Keratinocyte (primary cell): ENCODE data around the gene NHP2.

ENCODE experiments used
- CTCF ChIP-seq, 3 experiments: IDR thresholded peaks in 1 of 3; conservative IDR thresholded peaks in 1 of 3; optimal IDR thresholded peaks in 1 of 3; 2 replicates in 2 of 3; 3 replicates in 1 of 3; pipeline versions ENCODE3 to v1.5.1; 2011; ENCODE audit warnings: low read length in 3 of 3, mild to moderate bottlenecking in 3 of 3, moderate library complexity in 2 of 3, control low read depth in 1 of 3, inconsistent platforms in 1 of 3; ENCODE audit not compliant: insufficient read depth in 2 of 3; ENCODE audit errors: extremely low read depth in 1 of 3
- EZH2 ChIP-seq: IDR thresholded peaks from one replicate; pipeline ENCODE4 v1.6.1; 2012; ENCODE audit warnings: inconsistent platforms, mild to moderate bottlenecking, low read length, moderate library complexity

GRCh38 chr5:178187014-178187413, 33.3 kb upstream of the NHP2 start, which contains the start of gene GMCL2:
- TF ChIP-seq CTCF (optimal IDR thresholded peaks at IDR 0.05 in 1 of 3, IDR thresholded peaks at IDR 0.05 in 1 of 3, conservative IDR thresholded peaks at IDR 0.05 in 1 of 3; ENCODE audit: extremely low read depth in 1 of 3, insufficient read depth in 2 of 3, low read length in 3 of 3) (no peak), EZH2 (no peak)
